Bronchial epithelial cell (primary cell): Measurements from ENCODE around the gene USP27X. TPM values are rescaled to one million over a fixed set of nuclear protein-coding genes. Genes with fewer than 3 reads are reported as not detected.

ENCODE experiments used
- DNase-seq: peaks from one replicate; pipeline ENCODE4 v3.0.0-alpha.2; 2010; ENCODE audit warnings: low read depth
- FAIRE-seq: peaks from 2 replicates; lab custom pipeline; 2011; peaks lifted over from hg19 to GRCh38; lab: Jason Lieb, UNC
- H3K27me3 ChIP-seq: 2 replicates; pipeline ENCODE4 v1.5.1; 2011; ENCODE audit warnings: low read length; ENCODE audit not compliant: control insufficient read depth, insufficient read depth
- H3K36me3 ChIP-seq: 2 replicates; pipeline ENCODE4 v1.5.1; 2011; ENCODE audit warnings: low read length; ENCODE audit not compliant: control insufficient read depth, insufficient read depth
- H3K4me3 ChIP-seq: 2 replicates; pipeline ENCODE4 v1.5.1; 2011; ENCODE audit warnings: mild to moderate bottlenecking, low read depth, low read length, control low read depth
- CTCF ChIP-seq: IDR thresholded peaks from 2 replicates; pipeline ENCODE4 v1.5.1; 2011; ENCODE audit warnings: mild to moderate bottlenecking, moderate library complexity, low read length, control low read depth, inconsistent platforms; ENCODE audit not compliant: insufficient read depth, severe bottlenecking
- total RNA-seq: library from RNA; depleted of rRNA; stranded (reverse); fragments of >200 nt; gene quantifications from 2 replicates; pipeline ENCODE4 v1.2.1, GENCODE V29; 2014

USP27X gene
- total RNA-seq, 1 donor from 2014 or later = 2.1 TPM

GRCh38 chrX:49858341-49858740 lies 20.9 kb upstream of the USP27X start:
- FAIRE-seq (no peak), DNase-seq (no peak)
- TF ChIP-seq CTCF = no peak
- Histone ChIP-seq H3K36me3 (no peaks in the 10 kb centered on the region), H3K27me3 (no peaks in the 10 kb centered on the region), H3K4me3 (no peak overlapping the region)

DNA sequence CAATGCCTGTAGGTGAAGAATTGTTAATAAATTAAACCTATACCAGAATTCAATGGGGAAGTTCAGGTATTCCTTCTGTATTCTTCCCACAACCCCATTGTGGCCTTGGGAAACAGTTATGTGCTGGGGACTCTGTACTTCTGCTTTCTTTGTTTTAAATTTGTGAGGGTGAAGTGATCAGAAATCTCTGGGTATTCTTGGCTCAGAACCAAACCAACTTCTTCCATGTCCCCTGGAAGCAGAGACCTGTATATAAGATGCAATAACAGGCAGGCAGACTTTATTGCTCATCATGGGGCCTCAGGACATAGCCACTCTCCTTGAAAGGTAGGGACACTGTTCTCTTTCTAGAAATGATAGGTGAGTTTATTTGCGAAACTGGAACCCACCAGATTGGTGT lies 19.8 kb upstream of the USP27X start:
- H3K4me3 ChIP-seq = no peak overlapping the region

DNA sequence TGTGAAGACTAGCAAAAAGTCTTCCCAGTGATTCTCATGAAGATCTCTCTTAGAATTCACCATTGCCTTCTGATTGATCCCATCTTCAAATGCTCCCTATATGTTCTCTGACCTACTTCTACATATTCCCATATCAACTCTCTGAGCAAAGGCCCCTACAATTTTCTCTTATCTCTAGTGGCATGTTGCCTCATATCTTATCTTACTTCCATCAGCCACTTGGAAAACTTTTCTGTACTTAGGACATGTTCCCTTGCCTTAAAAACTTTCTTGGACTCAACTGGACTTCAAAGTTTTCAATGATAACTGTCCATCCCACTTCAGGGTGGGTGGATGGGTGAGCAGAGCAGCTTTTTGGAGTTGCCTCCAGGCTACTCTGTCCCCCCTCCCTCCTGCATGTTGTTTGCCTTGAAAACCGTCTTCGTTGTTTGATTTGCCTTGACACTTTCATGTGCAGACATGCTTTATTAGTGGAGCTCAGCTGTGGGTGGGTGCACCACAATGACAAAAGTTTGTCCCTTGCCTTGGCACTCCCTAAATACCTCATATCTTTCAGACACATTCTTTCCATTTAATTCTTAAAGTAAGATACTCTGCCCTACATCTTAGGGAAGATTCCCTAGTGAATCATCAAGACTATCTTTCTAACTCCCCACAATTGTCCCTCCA lies 18.3 kb upstream of the USP27X start:
- Histone ChIP-seq H3K4me3 (no peak overlapping the region), H3K36me3 (no peaks in the 10 kb centered on the region), H3K27me3 (no peaks in the 10 kb centered on the region)
- TF ChIP-seq CTCF = no peak
- FAIRE-seq (no peak), DNase-seq (no peak)

More for the DNA sequence above, 19.8 kb upstream of the USP27X start:
- TF ChIP-seq CTCF = no peak
- DNase-seq = no peak
- H3K27me3 ChIP-seq = no peaks in the 10 kb centered on the region
- H3K36me3 ChIP-seq = no peaks in the 10 kb centered on the region
- no peak for FAIRE-seq

DNA sequence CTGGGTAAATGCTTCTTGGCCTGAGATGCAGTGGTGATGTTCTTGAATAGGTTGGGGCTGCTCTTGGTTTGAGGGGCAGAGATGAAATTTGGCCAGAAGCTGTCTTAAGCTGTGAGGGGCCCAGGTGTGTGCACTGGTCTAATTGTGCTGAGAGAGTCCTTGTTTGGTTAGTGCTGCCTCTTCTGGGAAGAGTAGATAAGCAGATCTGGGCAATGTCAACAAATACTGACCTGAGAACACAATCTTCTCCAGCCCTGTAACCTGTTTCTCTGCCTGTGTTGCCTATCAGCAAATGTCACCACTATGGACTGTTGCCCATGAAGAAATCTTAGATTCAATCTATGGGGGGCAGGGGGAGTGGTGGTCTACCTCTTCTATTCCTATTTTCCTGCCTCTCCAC lies 17.2 kb upstream of the USP27X start:
- DNase-seq (no peak), FAIRE-seq (no peak)
- no peak for TF ChIP-seq CTCF
- Histone ChIP-seq H3K36me3 (no peaks in the 10 kb centered on the region), H3K27me3 (no peaks in the 10 kb centered on the region), H3K4me3 (no peak overlapping the region)

DNA sequence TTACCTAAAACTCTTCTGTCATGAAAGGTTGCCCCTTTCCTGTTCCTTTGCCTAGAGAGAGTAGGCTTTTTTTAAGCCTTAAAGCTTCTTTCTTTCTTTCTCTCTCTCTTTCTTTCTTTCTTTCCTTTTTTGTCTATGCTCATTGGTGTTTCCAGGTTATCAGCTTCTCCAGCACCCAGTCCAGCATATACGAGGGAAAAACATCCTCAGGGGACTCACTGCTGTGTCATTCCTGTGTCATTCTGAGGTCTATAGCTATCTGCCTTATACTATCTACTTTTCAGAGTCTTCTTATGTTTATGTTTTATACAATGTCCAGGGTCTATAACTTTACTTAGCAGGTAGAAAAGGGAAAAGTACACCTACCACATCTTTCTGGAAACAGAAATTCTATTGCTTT lies 10.5 kb upstream of the USP27X start:
- Histone ChIP-seq H3K4me3 (no peak overlapping the region), H3K36me3 (no peaks in the 10 kb centered on the region), H3K27me3 (no peaks in the 10 kb centered on the region)
- TF ChIP-seq CTCF = no peak
- no peak for DNase-seq
- no peak for FAIRE-seq

GRCh38 chrX:49876750-49877149 lies 2.5 kb upstream of the USP27X start:
- peak; percentile 31 for DNase-seq
- Histone ChIP-seq H3K4me3 (no peak overlapping the region), H3K36me3 (no peaks in the 10 kb centered on the region), H3K27me3 (no peaks in the 10 kb centered on the region)
- FAIRE-seq = no peak
- peak; percentile 25 for TF ChIP-seq CTCF
